K562 (cell line): ENCODE data around the gene ZC3H18. TPM values are rescaled to one million over a fixed set of nuclear protein-coding genes. Genes with fewer than 3 reads are reported as not detected.

Experiments
- ATAC-seq: fragments of 200-7000 bp; cut with Tn5 transposase; 3 replicates; pipeline ENCODE4 v1.9.1; 2020; ENCODE audit warnings: moderate library complexity
- BruUV-seq: library from RNA; stranded (reverse); fragments of 400-500 nt; replicated peaks from 2 replicates; lab custom pipeline; 2021; lab: Mats Ljungman, UMichigan
- CTCF ChIA-PET: fragments of 300-600 bp; formaldehyde crosslinking; extraction: SDS; loops from one replicate; lab custom pipeline; 2021; ENCODE audit warnings: low intra/inter-chr PET ratio; lab: Yijun Ruan, JAX
- POLR2A ChIA-PET: fragments of 300-600, 350-650 bp; sonication (Branson Sonifier 250); formaldehyde crosslinking; extraction: SDS; loops from one replicate; lab custom pipeline; 2021; ENCODE audit warnings: antibody characterized with exemption, inconsistent platforms; lab: Yijun Ruan, JAX
- DNase-seq, 4 experiments: peaks; one replicate each; pipeline versions ENCODE4 v3.0.0 to v3.0.0-alpha.2; 2011 to 2018; ENCODE audit warnings: low spot score in 3 of 4, mixed read lengths in 3 of 4; ENCODE audit errors: extremely low read depth in 1 of 4
- FAIRE-seq: peaks from 2 replicates; lab custom pipeline; 2011; peaks lifted over from hg19 to GRCh38; lab: Jason Lieb, UNC
- H2AFZ ChIP-seq: 2 replicates; pipeline ENCODE4 v1.6.0; 2011; ENCODE audit warnings: low read depth, low read length, control low read depth, inconsistent platforms
- H3K27ac ChIP-seq: fragments of 200-600 bp; 3 replicates; pipeline ENCODE4 v1.8.0; 2011; ENCODE audit warnings: low read depth, mild to moderate bottlenecking, control low read depth, inconsistent platforms, low read length, moderate library complexity, mixed read lengths; ENCODE audit errors: extremely low read depth
- H3K27me3 ChIP-seq, 2 experiments: fragments of 300-600 bp in 1 of 2; 2 replicates in 1 of 2; 3 replicates in 1 of 2; pipeline versions ENCODE4 v1.6.0 to v1.8.0; 2011; ENCODE audit warnings: inconsistent platforms in 2 of 2, low read length in 2 of 2, mild to moderate bottlenecking in 1 of 2, mixed read lengths in 1 of 2, moderate library complexity in 1 of 2; ENCODE audit not compliant: control insufficient read depth in 2 of 2, insufficient read depth in 2 of 2
- H3K36me3 ChIP-seq: fragments of 300-600 bp; 3 replicates; pipeline ENCODE4 v1.8.0; 2011; ENCODE audit warnings: mild to moderate bottlenecking, low read length, inconsistent platforms; ENCODE audit not compliant: control insufficient read depth, insufficient read depth
- H3K4me1 ChIP-seq, 2 experiments: fragments of 200-600 bp in 1 of 2; replicated peaks in 1 of 2; 2 replicates in 1 of 2; 3 replicates in 1 of 2; pipeline versions ENCODE4 v1.5.1 to v1.8.0; 2011; ENCODE audit warnings: inconsistent platforms in 2 of 2, low read length in 2 of 2, mild to moderate bottlenecking in 1 of 2, mixed read lengths in 1 of 2, moderate library complexity in 1 of 2; ENCODE audit not compliant: control insufficient read depth in 2 of 2, insufficient read depth in 2 of 2
- H3K4me2 ChIP-seq: 2 replicates; pipeline ENCODE4 v1.6.1; 2011; ENCODE audit warnings: low read length, control low read depth, inconsistent platforms, mixed read lengths; ENCODE audit not compliant: insufficient read depth
- H3K4me3 ChIP-seq: fragments of 200-600 bp; sonication (generic), shearing (Covaris generic); 2 replicates; pipeline ENCODE4 v1.5.1; 2016; ENCODE audit warnings: control low read depth, inconsistent platforms
- H3K79me2 ChIP-seq: fragments of 200-600 bp; 3 replicates; pipeline ENCODE4 v1.8.0; 2011; ENCODE audit warnings: low read length, inconsistent platforms; ENCODE audit not compliant: control insufficient read depth, insufficient read depth
- H3K9ac ChIP-seq, 2 experiments: 2 replicates each; pipeline versions ENCODE4 v1.6.0 to v1.6.1; 2011; ENCODE audit warnings: low read depth in 2 of 2, low read length in 2 of 2, control low read depth in 1 of 2, inconsistent platforms in 1 of 2, mild to moderate bottlenecking in 1 of 2, mixed read lengths in 1 of 2; ENCODE audit not compliant: insufficient read depth in 1 of 2
- H3K9me1 ChIP-seq: one replicate; pipeline ENCODE4 v1.6.0; 2011; ENCODE audit warnings: inconsistent platforms, mild to moderate bottlenecking, low read length, moderate library complexity; ENCODE audit not compliant: control insufficient read depth, insufficient read depth
- H3K9me3 ChIP-seq: replicated peaks from 2 replicates; pipeline ENCODE4 v1.5.1; 2011; ENCODE audit warnings: low read depth, low read length, inconsistent platforms; ENCODE audit not compliant: control insufficient read depth, insufficient read depth
- H4K20me1 ChIP-seq: replicated peaks from 2 replicates; pipeline ENCODE4 v1.6.1; 2011; ENCODE audit warnings: low read length, inconsistent platforms, mixed read lengths; ENCODE audit not compliant: control insufficient read depth, insufficient read depth
- ARNT ChIP-seq, 2 experiments: fragments of 450-650 bp; IDR thresholded peaks; 2 replicates each; pipeline ENCODE4 v1.6.1; 2016; ENCODE audit warnings: mild to moderate bottlenecking in 1 of 2
- ATF3 ChIP-seq, 2 experiments: fragments of 450-650 bp in 1 of 2; sonication (generic) in 1 of 2; formaldehyde crosslinking in 1 of 2; IDR thresholded peaks in 1 of 2; conservative IDR thresholded peaks in 1 of 2; 2 replicates each; pipeline versions ENCODE4 v1.6.1 to v1.8.1; 2016 to 2023; ENCODE audit warnings: mild to moderate bottlenecking in 2 of 2, moderate library complexity in 2 of 2, inconsistent platforms in 1 of 2, missing genetic modification reagents in 1 of 2
- CEBPB ChIP-seq: fragments of 450-650 bp; IDR thresholded peaks from 2 replicates; pipeline ENCODE4 v1.6.1; 2016; ENCODE audit warnings: missing genetic modification characterization, missing compliant biosample characterization
- CEBPG ChIP-seq, 3 experiments: fragments of 200-800 bp in 1 of 3; sonication (Bioruptor generic) in 1 of 3; sonication (generic) in 1 of 3; formaldehyde crosslinking in 1 of 3; IDR thresholded peaks in 2 of 3; conservative IDR thresholded peaks in 1 of 3; 2 replicates each; pipeline versions ENCODE4 v1.6.1 to v1.8.0; 2016 to 2022; ENCODE audit warnings: missing compliant biosample characterization in 2 of 3, missing genetic modification characterization in 2 of 3, mild to moderate bottlenecking in 1 of 3, missing genetic modification reagents in 1 of 3
- DNMT1 ChIP-seq: fragments of 450-650 bp; IDR thresholded peaks from 2 replicates; pipeline ENCODE4 v1.6.1; 2016; ENCODE audit warnings: antibody characterized with exemption, mild to moderate bottlenecking
- GTF2E2 ChIP-seq: fragments of 200-800 bp; sonication (Bioruptor generic); IDR thresholded peaks from 2 replicates; pipeline ENCODE4 v1.6.1; 2016; ENCODE audit warnings: missing genetic modification characterization, missing compliant biosample characterization
- PHF20 ChIP-seq: fragments of 450-650 bp; IDR thresholded peaks from 2 replicates; pipeline ENCODE4 v1.6.1; 2018; ENCODE audit not compliant: partially characterized antibody
- ZNF316 ChIP-seq: fragments of 450-650 bp; IDR thresholded peaks from 2 replicates; pipeline ENCODE4 v1.6.1; 2016
- WGBS: fragments of 100-300 bp; shearing (Covaris generic); methylation state at CpG from one replicate; pipeline ENCODE4 v1.1.6; 2016; ENCODE audit warnings: low coverage, mixed read lengths; ENCODE audit not compliant: insufficient coverage; ENCODE audit errors: missing lambda C conversion rate; 5-methylcytosine and 5-hydroxymethylcytosine counted together
- in situ Hi-C: fragments of 300-500 bp; cut with MboI; formaldehyde crosslinking; loops from 4 replicates; pipeline ENCODE4 v1.15.0; 2018; ENCODE audit warnings: inconsistent platforms, mixed read lengths
- intact Hi-C: fragments of 100-400 bp; cut with micrococcal nuclease; formaldehyde crosslinking; loops from 2 replicates; pipeline ENCODE4 v1.14.2; 2022
- polyA plus RNA-seq, 8 experiments: library from polyadenylated mRNA; depleted of rRNA in 4 of 8; stranded (reverse) in 5 of 8; unstranded in 3 of 8; fragments of >200 nt; fragmentation: Nextera tagmentation in 2 of 8; fragmentation: Illumina TruSeq in 1 of 8; extraction: Ambion mirVana in 2 of 8; extraction: Trizol in 1 of 8; gene quantifications; 2 replicates each; pipeline versions ENCODE4 v1.2.1 to v1.2.3, GENCODE V29; 2011 to 2014; ENCODE audit warnings: inconsistent platforms in 1 of 8, missing spikeins in 1 of 8
- total RNA-seq, 7 experiments: library from RNA; depleted of rRNA in 6 of 7; stranded (reverse); fragments of >200 nt in 6 of 7; fragmentation: Illumina TruSeq in 2 of 7; extraction: Trizol in 2 of 7; gene quantifications; 2 replicates each; pipeline versions ENCODE4 v1.2.1 to v1.2.3, GENCODE V29; 2011 to 2021; ENCODE audit warnings: low replicate concordance in 1 of 7

Gene ZC3H18
- total and polyA plus RNA-seq, 9 of the 15 experiments (the other 6 are each of a cell fraction or from before 2014, with no cell fraction given), result 1.7 to 88.7 (median 26.9) TPM

GRCh38 chr16:88596483-88596882 lies 26.3 kb downstream of the ZC3H18 start:
- 71% methylated on average over 3 of the region's 3 CpGs for WGBS
- Histone ChIP-seq H3K27me3 (no peaks in the 10 kb centered on the region), H3K4me3 (no peak overlapping the region), H3K79me2 (peaks cover 20% of the 10 kb centered on the region), H3K9me1 (no peaks in the 10 kb centered on the region), H3K4me2 (no peak overlapping the region), H3K27ac (no peak overlapping the region), H3K36me3 (peaks cover 79% of the 10 kb centered on the region), H3K4me1 (peaks cover 0 to 11% of the 10 kb centered on the region in 2 experiments; a peak in 1 of 5 replicates), H4K20me1 (no peaks in the 10 kb centered on the region), H2AFZ (no peak overlapping the region), H3K9ac (no peak overlapping the region), H3K9me3 (no peaks in the 10 kb centered on the region)
- intact Hi-C loops, result no loop called here
- BruUV-seq, result no TSS peak
- in situ Hi-C loops, result no loop called here
- DNase-seq, result no peak
- POLR2A ChIA-PET, result interaction anchor here (0.8 to 1.3 kb wide), 2 partner anchors 19 to 26 kb away, joined by 3 to 5 read pairs; no protein-coding TSS in a partner anchor
- no peak for TF ChIP-seq PHF20
- TF ChIP-seq ZNF316, result peak; percentile 64
- TF ChIP-seq DNMT1, result no peak
- TF ChIP-seq CEBPG (CRISPR knock-in tag; IDR thresholded peaks at IDR 0.05), result peak; percentile 73
- peak; percentile 12 to 53; a peak in 1 of 4 replicates for TF ChIP-seq CEBPG (tag; conservative IDR thresholded peaks at IDR 0.05 in 1 of 2, IDR thresholded peaks at IDR 0.05 in 1 of 2)
- peak; percentile 55 for TF ChIP-seq CEBPB (tag)
- no peak for TF ChIP-seq GTF2E2 (tag)
- no peak for TF ChIP-seq ARNT (IDR thresholded peaks at IDR 0.05)
- peak; percentile 82 for TF ChIP-seq ATF3 (IDR thresholded peaks at IDR 0.05)
- TF ChIP-seq ATF3 (CRISPR knock-in tag; conservative IDR thresholded peaks at IDR 0.05), result no peak
- ATAC-seq, result peak; percentile 51; the same call in 2 of the 3 replicates
- CTCF ChIA-PET, result no interaction called here
- peak; percentile 11 for FAIRE-seq
